Sigmoid colon (tissue), 7 donors: ENCODE results near the gene KLHL26. TPM values are rescaled to one million over a fixed set of nuclear protein-coding genes. Genes with fewer than 3 reads are reported as not detected.

ENCODE experiments used
- DNase-seq: peaks from one replicate; pipeline ENCODE4 v3.0.0-alpha.2; 2019
- H3K27ac ChIP-seq, 4 donors: fragments of 200-600 bp; sonication (generic); one replicate each; pipeline ENCODE4 v1.5.1; 2016 to 2019; ENCODE audit warnings: mild to moderate bottlenecking in 1 of 4
- H3K27me3 ChIP-seq, 3 donors: fragments of 200-600 bp; sonication (generic); one replicate each; pipeline ENCODE4 v1.5.1; 2019; ENCODE audit warnings: mild to moderate bottlenecking in 1 of 3
- H3K36me3 ChIP-seq, 4 donors: fragments of 200-600 bp; sonication (generic); one replicate each; pipeline ENCODE4 v1.5.1; 2016 to 2019
- H3K4me1 ChIP-seq, 4 donors: fragments of 200-600 bp; sonication (generic); one replicate each; pipeline ENCODE4 v1.5.1; 2017 to 2019
- H3K4me3 ChIP-seq, 4 donors: fragments of 200-600 bp; sonication (generic); one replicate each; pipeline ENCODE4 v1.5.1; 2017 to 2019; ENCODE audit warnings: mild to moderate bottlenecking in 2 of 4, moderate library complexity in 1 of 4
- H3K9me3 ChIP-seq, 4 donors: fragments of 200-600 bp in 3 of 4; sonication (generic) in 3 of 4; one replicate each; pipeline versions ENCODE4 v1.5.1 to v1.6.1; 2013 to 2019
- EP300 ChIP-seq, 4 donors: sonication (generic); formaldehyde crosslinking; IDR thresholded peaks; one replicate each; pipeline ENCODE4 v1.6.1; 2017; ENCODE audit warnings: antibody characterized with exemption in 4 of 4
- POLR2A ChIP-seq, 2 donors: fragments of 450-650 bp; IDR thresholded peaks; one replicate each; pipeline ENCODE4 v1.6.1; 2016; ENCODE audit warnings: antibody characterized with exemption in 2 of 2, mild to moderate bottlenecking in 2 of 2, moderate library complexity in 2 of 2
- POLR2AphosphoS5 ChIP-seq, 4 donors: sonication (generic); formaldehyde crosslinking; IDR thresholded peaks; one replicate each; pipeline ENCODE4 v1.6.1; 2017; ENCODE audit warnings: antibody characterized with exemption in 4 of 4
- WGBS, 2 donors: extraction: QIAGEN DNeasy Blood & Tissue Kit; methylation state at CpG; one replicate each; pipeline ENCODE4 v1.1.7; 2013; 5-methylcytosine and 5-hydroxymethylcytosine counted together
- intact Hi-C: fragments of 100-400 bp; cut with DNase I; formaldehyde crosslinking; loops from one replicate; pipeline ENCODE4 v1.15.1; 2023
- polyA plus RNA-seq, 3 donors: library from polyadenylated mRNA; stranded (reverse); fragments of 200-250 nt; gene quantifications; one replicate each; pipeline ENCODE4 v1.2.3, GENCODE V29; 2013
- total RNA-seq, 4 donors: library from RNA; depleted of rRNA; stranded (reverse); fragments of >200 nt; gene quantifications; one replicate each; pipeline ENCODE4 v1.1.0, GENCODE V29; 2016
- TF ChIP-seq, protein P1 (sequence below), 4 experiments: fragments of 450-650 bp in 3 of 4; fragments of 200-600 bp in 1 of 4; IDR thresholded peaks; one replicate each; pipeline ENCODE4 v1.5.1; 2016 to 2019; ENCODE audit warnings: antibody characterized with exemption in 4 of 4, mild to moderate bottlenecking in 3 of 4, moderate library complexity in 2 of 4
- donor health status: healthy with polysubstance abuse.
- donor health status: Bipolar disorder and iron deficiency.
- donor health status: healthy.

KLHL26 gene
- total and polyA plus RNA-seq, 7 donors: 1.6 to 8.3 (median 4.8) TPM

DNA sequence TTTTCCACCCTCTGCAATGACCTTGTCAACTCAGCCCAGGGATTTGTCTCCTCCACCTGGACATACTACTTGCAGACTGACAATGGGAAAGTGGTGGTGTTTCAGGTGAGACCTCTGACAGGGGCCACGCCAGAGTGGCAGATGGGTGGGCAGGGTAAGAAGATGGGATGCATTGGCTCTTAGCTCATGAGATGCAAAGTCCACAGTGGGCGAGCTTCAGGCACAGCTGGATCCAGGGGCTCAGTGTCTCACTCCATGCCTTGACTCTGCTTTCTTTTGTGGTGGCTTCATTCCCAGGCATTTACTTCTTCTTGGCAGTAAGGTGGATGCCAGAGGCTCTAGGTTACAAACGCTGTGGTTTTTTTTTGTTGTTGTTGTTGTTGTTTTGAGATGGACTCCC lies 20.8 kb upstream of the KLHL26 start:
- Histone ChIP-seq H3K27ac (no peak overlapping the region), H3K27me3 (peaks cover 31 to 80% (median 40%) of the 10 kb centered on the region in 3 donors), H3K4me1 (peaks cover 0 to 24% (median 23%) of the 10 kb centered on the region in 4 donors), H3K36me3 (no peaks in the 10 kb centered on the region), H3K9me3 (no peaks in the 10 kb centered on the region), H3K4me3 (no peak overlapping the region)
- no peak for DNase-seq
- TF ChIP-seq, protein P1, sequence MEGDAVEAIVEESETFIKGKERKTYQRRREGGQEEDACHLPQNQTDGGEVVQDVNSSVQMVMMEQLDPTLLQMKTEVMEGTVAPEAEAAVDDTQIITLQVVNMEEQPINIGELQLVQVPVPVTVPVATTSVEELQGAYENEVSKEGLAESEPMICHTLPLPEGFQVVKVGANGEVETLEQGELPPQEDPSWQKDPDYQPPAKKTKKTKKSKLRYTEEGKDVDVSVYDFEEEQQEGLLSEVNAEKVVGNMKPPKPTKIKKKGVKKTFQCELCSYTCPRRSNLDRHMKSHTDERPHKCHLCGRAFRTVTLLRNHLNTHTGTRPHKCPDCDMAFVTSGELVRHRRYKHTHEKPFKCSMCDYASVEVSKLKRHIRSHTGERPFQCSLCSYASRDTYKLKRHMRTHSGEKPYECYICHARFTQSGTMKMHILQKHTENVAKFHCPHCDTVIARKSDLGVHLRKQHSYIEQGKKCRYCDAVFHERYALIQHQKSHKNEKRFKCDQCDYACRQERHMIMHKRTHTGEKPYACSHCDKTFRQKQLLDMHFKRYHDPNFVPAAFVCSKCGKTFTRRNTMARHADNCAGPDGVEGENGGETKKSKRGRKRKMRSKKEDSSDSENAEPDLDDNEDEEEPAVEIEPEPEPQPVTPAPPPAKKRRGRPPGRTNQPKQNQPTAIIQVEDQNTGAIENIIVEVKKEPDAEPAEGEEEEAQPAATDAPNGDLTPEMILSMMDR (IDR thresholded peaks at IDR 0.05): no peak
- TF ChIP-seq POLR2AphosphoS5 (IDR thresholded peaks at IDR 0.05) (no peak), POLR2A (IDR thresholded peaks at IDR 0.05) (no peak), EP300 (IDR thresholded peaks at IDR 0.05) (no peak)
- intact Hi-C loops: no loop called here
- 89 to 90% methylated on average over 3 of the region's 3 CpGs for WGBS, 2 donors

DNA sequence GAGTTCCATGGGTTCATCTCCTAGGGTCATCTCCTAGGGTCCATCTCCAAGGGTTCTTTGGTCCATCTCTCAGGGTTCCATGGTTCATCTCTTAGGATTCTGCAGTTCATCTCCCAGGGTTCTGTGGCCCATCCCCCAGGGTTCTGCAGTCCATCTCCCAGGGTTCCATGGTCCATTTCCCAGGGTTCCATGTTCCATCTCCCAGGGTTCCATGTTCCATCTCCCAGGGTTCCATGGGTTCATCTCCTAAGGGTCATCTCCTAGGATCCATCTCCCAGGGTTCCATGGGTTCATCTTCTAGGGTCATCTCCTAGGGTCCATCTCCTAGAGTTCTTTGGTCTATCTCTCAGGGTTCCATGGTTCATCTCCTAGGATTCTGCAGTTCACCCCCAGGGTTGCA lies 19.3 kb upstream of the KLHL26 start:
- Histone ChIP-seq H3K4me3 (no peak overlapping the region), H3K4me1 (peaks cover 0 to 9% (median 8%) of the 10 kb centered on the region in 4 donors), H3K36me3 (no peaks in the 10 kb centered on the region), H3K27ac (no peak overlapping the region), H3K9me3 (no peaks in the 10 kb centered on the region), H3K27me3 (peaks cover 16 to 65% (median 25%) of the 10 kb centered on the region in 3 donors)
- TF ChIP-seq EP300 (IDR thresholded peaks at IDR 0.05) (no peak), POLR2A (IDR thresholded peaks at IDR 0.05) (no peak), POLR2AphosphoS5 (IDR thresholded peaks at IDR 0.05) (no peak)
- TF ChIP-seq, protein P1 (IDR thresholded peaks at IDR 0.05): no peak
- no peak for DNase-seq
- intact Hi-C loops: no loop called here

DNA sequence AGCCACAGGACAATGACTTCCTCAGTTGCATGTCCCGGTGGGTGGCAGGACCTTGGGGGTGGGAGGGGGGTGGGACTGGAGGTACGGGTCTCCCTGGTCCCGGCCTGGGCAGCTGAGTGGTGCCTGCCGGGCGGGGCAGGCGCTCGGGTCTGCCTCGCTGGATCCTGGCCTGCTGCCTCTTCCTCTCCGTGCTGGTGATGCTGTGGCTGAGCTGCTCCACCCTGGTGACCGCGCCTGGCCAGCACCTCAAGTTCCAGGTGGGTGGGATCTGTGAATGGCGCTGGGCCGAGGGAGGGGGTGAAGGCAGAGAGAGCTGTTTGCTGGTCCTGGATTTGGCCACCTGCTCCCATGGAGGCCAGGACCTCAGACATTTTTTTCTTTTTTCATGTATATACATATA lies 18.6 kb upstream of the KLHL26 start:
- intact Hi-C loops: no loop called here
- peaks cover 9 to 58% (median 18%) of the 10 kb centered on the region in 3 donors for H3K27me3 ChIP-seq
- H3K27ac ChIP-seq: no peak overlapping the region
- H3K36me3 ChIP-seq: no peaks in the 10 kb centered on the region
- no peak overlapping the region for H3K4me3 ChIP-seq
- TF ChIP-seq POLR2AphosphoS5 (IDR thresholded peaks at IDR 0.05) (no peak), EP300 (IDR thresholded peaks at IDR 0.05) (no peak), POLR2A (IDR thresholded peaks at IDR 0.05) (no peak)
- TF ChIP-seq, protein P1 (IDR thresholded peaks at IDR 0.05): no peak
- no peaks in the 10 kb centered on the region for H3K9me3 ChIP-seq
- 83 to 94% methylated on average over 13 of the region's 13 CpGs for WGBS, 2 donors
- DNase-seq: no peak
- peaks cover 0 to 2% (median under 1%) of the 10 kb centered on the region in 4 donors for H3K4me1 ChIP-seq

- Histone ChIP-seq H3K27me3 (peaks cover 0 to 37% (median 3%) of the 10 kb centered on the region in 3 donors), H3K36me3 (no peaks in the 10 kb centered on the region), H3K4me3 (no peak overlapping the region), H3K27ac (no peak overlapping the region), H3K4me1 (no peaks in the 10 kb centered on the region), H3K9me3 (no peaks in the 10 kb centered on the region)
- no peak for TF ChIP-seq POLR2A (IDR thresholded peaks at IDR 0.05)
- TF ChIP-seq, protein P1 (IDR thresholded peaks at IDR 0.05): no peak
- no peak for TF ChIP-seq EP300 (IDR thresholded peaks at IDR 0.05)
- TF ChIP-seq POLR2AphosphoS5 (IDR thresholded peaks at IDR 0.05): no peak
- no peak for DNase-seq
- intact Hi-C loops: no loop called here
- 85 to 87% methylated on average over 10 of the region's 10 CpGs for WGBS, 2 donors
Measured at GRCh38 chr19:18620311-18620710, 16.5 kb upstream of the KLHL26 start.

DNA sequence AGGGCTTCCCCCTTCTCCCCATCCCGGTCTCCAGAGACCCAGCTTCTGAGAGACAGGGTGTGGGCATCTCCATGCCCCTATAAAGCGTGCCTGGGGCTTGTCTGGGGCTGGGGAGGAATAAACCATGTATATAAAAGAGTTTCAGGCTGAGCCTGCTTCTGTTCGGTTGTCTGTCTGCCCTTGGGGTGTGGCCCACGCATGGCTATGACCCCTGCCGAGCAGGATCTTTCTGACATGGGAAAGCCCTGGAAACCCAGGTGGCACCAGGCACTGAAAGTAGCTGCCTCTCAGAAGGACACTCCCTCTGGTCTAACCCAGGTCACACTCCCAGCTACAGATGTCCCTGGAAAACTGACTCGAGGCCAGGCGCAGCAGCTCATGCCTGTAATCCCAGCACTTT lies 15.9 kb upstream of the KLHL26 start:
- H3K9me3 ChIP-seq: no peaks in the 10 kb centered on the region
- no peak for DNase-seq
- intact Hi-C loops: no loop called here

More for the DNA sequence above, 15.9 kb upstream of the KLHL26 start:
- no peak for TF ChIP-seq POLR2A (IDR thresholded peaks at IDR 0.05)
- TF ChIP-seq POLR2AphosphoS5 (IDR thresholded peaks at IDR 0.05): no peak
- no peak for TF ChIP-seq EP300 (IDR thresholded peaks at IDR 0.05)
- TF ChIP-seq, protein P1 (IDR thresholded peaks at IDR 0.05): no peak
- Histone ChIP-seq H3K36me3 (no peaks in the 10 kb centered on the region), H3K27me3 (peaks cover 0 to 31% (median 3%) of the 10 kb centered on the region in 3 donors), H3K4me1 (no peaks in the 10 kb centered on the region), H3K4me3 (no peak overlapping the region), H3K27ac (no peak overlapping the region)
- WGBS, 2 donors: 36 to 76% methylated on average over 7 of the region's 7 CpGs
